CD4-positive, alpha-beta T cell treated with Interleukin-21 for 1 hour (primary cell): Measurements from ENCODE around the gene RCC2.

Experiments used
- DNase-seq: peaks from one replicate; pipeline ENCODE4 v3.0.0-alpha.2; 2020

Gene RCC2

GRCh38 chr1:17441993-17442357, 2.5 kb upstream of the RCC2 start:
- no peak for DNase-seq

- no peak for DNase-seq
Observed at GRCh38 chr1:17441265-17441992, 2.0 kb upstream of the RCC2 start.

- no peak for DNase-seq
Observed at GRCh38 chr1:17440827-17441168, 1.3 kb upstream of the RCC2 start.

- DNase-seq, result no peak
Observed at GRCh38 chr1:17440074-17440826, 773 bp upstream of the RCC2 start.

- peak; percentile 75 for DNase-seq
Observed at GRCh38 chr1:17438318-17439249, 893 bp downstream of the RCC2 start.

GRCh38 chr1:17437580-17438317, 1.7 kb downstream of the RCC2 start:
- peak; percentile 49 for DNase-seq

GRCh38 chr1:17437260-17437579, 2.3 kb downstream of the RCC2 start:
- no peak for DNase-seq

- no peak for DNase-seq
Observed at GRCh38 chr1:17436380-17437174, 2.9 kb downstream of the RCC2 start.

- DNase-seq, result no peak
Observed at GRCh38 chr1:17434601-17435000, 4.9 kb downstream of the RCC2 start.

GRCh38 chr1:17434016-17434415, 5.5 kb downstream of the RCC2 start:
- no peak for DNase-seq

GRCh38 chr1:17433261-17433660, 6.2 kb downstream of the RCC2 start:
- DNase-seq, result no peak

- DNase-seq, result no peak
Observed at GRCh38 chr1:17432412-17432811, 7.1 kb downstream of the RCC2 start.

- DNase-seq, result no peak
Observed at GRCh38 chr1:17429183-17429582, 10.3 kb downstream of the RCC2 start.

GRCh38 chr1:17427696-17428660, 11.5 kb downstream of the RCC2 start:
- DNase-seq, result no peak

- no peak for DNase-seq
Observed at GRCh38 chr1:17425806-17426600, 13.5 kb downstream of the RCC2 start.

GRCh38 chr1:17423781-17424245, 15.7 kb downstream of the RCC2 start:
- DNase-seq, result no peak

GRCh38 chr1:17422461-17422860, 17.0 kb downstream of the RCC2 start:
- no peak for DNase-seq

- no peak for DNase-seq
Observed at GRCh38 chr1:17420391-17420918, 19.0 kb downstream of the RCC2 start.

- DNase-seq, result peak; percentile 68
Observed at GRCh38 chr1:17419626-17420328, 19.7 kb downstream of the RCC2 start.
